NCI-H526 (cell line): ENCODE measurements around the gene BCAT1.
A peak's percentile ranks its signal among the peaks of the same experiment; 100 is the strongest.
"Not testable (repeated sequence)": the region's sequence is repeated elsewhere in the genome, so short reads cannot be mapped to it uniquely, and the experiment has no call there.

ENCODE experiments used
- DNase-seq, 2 experiments: peaks; one replicate each; lab custom pipeline; 2025; lab: John Stamatoyannopoulos, UW

The BCAT1 gene

DNA sequence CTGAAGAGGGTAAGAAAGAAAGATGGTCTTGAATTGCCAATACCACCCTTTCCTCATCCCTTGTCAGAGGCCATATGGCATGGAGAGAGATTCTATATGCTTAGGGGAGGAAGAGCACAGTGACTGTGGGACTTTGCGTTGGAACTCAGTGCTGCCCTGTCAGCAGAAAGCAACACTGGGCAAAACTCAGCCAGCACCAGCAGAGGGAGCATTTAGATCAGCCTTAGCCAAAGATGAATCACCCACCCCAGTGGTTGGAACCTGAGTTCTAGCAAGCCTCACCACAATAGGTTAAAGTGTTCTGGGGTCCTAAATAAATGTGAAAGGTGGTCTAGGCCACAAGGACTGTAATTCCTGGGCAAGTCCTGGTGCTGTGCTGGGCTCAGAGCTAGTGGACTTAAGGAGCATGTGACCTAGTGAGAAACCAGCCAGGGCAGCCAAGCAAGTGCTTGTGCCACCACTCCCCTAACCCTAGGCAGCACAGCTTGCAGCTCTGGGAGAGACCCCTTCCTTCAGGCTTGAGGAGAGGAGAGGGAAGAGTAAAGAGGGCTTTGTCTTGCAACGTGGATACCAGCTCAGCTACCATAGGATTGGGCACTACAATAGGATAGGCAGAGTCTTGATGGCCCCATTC lies 11.4 kb upstream of the BCAT1 start:
- DNase-seq = peak; percentile 9 to 69

DNA sequence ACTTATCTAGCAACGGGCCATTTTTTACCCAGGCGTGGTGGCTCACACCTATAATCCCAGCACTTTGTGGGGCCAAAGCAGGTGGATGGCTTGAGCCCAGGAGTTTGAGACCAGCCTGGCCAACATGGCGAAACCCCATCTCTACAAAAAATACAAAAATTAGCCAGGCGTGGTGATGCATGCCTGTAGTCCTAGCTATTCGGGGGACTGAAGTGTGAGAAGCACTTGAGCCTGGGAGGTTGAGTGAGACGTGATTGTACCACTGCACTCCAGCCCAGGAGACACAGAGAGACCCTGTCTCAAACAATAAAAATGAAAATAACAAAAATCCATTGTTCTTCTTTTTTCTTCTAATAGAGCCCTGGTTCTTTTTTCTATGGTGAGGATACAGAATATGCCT lies 7.5 kb upstream of the BCAT1 start:
- DNase-seq = not testable (repeated sequence)

- no peak for DNase-seq
These were observed 7.0 kb upstream of the BCAT1 start for GRCh38 chr12:24955853-24956252.

DNA sequence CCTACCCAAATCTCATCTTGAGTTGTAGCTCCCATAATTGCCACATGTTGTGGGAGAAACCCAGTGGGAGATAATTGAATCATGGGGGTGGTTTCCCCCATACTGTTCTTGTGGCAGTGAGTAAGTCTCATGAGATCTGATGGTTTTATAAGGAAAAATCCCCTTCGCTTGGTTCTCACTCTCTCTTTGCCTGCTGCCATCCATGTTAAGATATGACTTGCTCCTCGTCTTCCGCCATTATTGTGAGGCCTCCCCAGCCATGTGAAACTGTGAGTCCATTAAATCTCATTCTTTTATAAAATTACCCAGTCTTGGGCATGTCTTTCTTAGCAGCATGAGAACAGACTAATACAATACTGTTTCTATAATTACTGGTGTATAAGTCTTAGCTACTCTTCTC lies 6.5 kb upstream of the BCAT1 start:
- DNase-seq = no peak

DNA sequence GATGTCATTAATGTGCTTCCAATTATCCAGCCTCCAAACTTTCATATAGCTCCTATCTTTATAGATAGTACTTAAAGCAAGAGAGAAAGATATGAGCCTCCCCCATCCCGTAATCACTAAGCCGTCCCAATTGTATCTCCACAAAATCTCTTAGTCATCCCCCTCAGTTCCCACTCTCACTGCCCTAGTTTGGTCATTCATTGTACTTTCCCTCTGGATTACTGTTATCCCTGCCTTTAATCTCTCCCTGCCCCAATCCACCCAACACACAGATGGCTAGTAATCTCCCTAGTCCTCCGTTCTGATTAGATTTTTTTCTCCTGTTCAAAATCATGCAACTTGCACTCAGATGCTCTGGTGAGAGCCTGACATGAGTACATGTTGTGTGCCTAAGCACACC lies 5.4 kb upstream of the BCAT1 start:
- no peak for DNase-seq

DNA sequence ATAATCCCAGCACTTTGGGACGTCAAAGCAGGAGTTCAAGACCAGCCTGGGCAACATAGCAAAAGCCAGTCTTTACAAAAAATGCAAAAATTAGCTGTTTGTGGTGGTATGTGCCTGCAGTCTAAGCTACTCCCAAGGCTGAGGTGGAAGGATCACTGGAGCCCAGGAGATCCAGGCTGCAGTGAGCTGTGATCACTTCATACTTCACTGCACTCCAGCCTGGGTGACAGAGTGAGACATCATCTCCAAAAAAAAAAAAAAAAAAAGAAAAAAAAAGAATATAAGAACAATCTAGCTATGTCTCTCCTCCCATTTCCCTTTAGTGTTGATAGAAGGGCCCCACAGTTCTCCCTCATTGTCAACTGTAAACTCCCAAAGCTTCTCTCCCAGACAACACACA lies 3.5 kb upstream of the BCAT1 start:
- DNase-seq = no peak

GRCh38 chr12:24950231-24950834 lies 1.4 kb upstream of the BCAT1 start:
- DNase-seq = no peak

GRCh38 chr12:24948420-24948756 lies 513 bp downstream of the BCAT1 start:
- DNase-seq = peak; percentile 62 to 74

GRCh38 chr12:24947541-24948419 lies 1.1 kb downstream of the BCAT1 start:
- peak; percentile 35 to 55 for DNase-seq

DNA sequence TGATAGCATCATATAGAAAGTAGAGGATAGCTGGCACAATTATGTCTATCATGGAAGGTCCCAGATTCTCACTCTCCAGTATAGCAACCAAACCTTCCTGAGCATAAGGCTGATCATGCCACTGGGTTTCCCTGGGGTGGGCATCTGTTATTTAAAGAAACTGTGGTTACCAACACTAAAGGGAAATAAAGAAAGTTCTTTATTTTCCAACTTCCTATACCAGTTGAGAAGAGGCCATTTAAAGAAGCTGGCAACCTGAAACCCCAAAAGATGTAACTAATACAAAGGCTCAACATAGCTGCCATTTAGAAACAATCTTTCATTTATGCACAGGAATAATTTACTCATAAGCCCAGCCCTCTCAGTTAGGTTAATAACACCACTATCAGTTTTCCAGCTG lies 3.1 kb downstream of the BCAT1 start:
- no peak for DNase-seq

- no peak for DNase-seq
These were observed 3.9 kb downstream of the BCAT1 start for GRCh38 chr12:24945039-24945438.

DNA sequence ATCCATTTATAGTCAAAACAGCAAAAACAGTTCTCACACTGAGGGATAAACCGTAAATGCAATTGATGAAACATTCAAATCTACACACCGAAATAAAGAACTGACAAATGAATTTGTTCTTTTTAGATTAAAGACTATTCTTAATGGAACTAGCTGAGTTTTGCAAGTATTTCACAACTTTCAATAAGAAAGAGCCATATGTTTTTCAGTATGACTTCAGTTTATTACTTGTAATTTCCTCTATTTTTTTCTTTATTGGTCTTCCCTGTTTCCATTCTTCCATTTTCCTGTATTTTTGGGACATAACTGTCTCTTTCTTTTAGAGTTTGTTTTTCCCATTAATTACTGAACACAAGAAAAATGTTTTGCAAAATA lies 4.3 kb downstream of the BCAT1 start:
- DNase-seq = no peak

DNA sequence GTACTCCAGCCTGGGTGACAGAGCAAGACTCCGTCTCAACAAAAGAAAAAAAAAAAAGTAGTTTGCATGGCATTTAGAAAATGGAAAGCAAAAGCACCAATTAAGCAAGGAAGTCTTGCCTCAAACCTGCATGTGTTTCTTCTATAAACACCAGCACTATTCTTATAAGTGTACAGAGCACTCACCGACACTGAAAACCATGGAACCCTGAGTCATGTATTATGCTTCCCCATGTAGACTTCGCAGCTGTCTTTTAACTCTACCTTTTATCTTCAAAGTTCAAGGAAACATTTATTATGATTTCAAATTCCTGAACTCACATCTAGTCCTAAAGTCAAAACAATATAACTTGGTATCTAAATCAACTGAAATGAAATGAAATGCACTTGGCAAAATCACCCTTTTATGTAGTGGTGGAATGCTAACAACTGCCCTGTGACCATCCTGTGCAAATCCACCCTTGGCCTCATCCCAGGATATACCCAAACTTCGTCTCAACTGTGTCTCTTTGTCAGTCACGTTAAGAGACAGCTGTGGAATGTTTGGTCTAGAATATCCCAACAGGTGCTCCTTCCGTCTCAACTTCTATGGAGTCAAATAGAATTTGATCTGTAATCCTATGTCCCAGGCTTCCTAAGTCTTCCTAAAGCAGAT lies 4.8 kb downstream of the BCAT1 start:
- no peak for DNase-seq

GRCh38 chr12:24940157-24940556 lies 8.7 kb downstream of the BCAT1 start:
- no peak for DNase-seq

DNA sequence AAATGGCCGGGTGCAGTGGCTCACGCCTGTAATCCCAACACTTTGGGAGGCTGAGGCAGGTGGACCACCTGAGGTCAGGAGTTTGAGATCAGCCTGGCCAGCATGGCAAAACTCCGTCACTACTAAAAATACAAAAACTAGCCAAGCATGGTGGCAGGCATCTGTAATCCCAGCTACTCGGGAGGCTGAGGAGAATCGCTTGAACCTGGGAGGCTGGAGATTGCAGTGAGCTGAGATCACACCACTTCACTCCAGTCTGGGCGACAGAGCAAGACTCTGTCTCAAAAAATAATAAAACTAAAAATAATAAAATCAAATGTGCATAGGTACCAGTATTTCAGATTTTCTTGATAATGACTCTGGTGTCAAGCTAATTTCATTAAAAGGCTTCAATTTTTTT lies 9.3 kb downstream of the BCAT1 start:
- DNase-seq = not testable (repeated sequence)

DNA sequence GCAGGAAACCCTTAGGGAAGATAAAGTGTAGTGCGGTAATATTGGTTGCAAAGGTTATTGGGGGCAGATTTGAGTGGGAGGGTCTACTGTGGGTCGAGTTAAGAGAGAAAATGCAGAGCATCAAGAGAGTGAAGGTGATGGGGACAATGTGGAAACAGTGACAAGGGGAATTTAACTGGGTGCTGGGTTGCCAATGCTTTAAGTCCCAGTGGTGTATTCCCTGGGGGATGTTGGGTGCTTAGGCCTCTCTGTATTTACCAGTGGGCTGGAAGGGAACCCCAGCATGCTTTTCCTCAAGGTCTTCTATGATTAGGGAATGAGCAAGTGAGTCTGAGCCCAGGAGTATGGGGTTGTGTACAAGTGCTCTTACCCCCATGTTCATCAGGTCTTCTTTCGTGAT lies 10.6 kb downstream of the BCAT1 start:
- DNase-seq = no peak

DNA sequence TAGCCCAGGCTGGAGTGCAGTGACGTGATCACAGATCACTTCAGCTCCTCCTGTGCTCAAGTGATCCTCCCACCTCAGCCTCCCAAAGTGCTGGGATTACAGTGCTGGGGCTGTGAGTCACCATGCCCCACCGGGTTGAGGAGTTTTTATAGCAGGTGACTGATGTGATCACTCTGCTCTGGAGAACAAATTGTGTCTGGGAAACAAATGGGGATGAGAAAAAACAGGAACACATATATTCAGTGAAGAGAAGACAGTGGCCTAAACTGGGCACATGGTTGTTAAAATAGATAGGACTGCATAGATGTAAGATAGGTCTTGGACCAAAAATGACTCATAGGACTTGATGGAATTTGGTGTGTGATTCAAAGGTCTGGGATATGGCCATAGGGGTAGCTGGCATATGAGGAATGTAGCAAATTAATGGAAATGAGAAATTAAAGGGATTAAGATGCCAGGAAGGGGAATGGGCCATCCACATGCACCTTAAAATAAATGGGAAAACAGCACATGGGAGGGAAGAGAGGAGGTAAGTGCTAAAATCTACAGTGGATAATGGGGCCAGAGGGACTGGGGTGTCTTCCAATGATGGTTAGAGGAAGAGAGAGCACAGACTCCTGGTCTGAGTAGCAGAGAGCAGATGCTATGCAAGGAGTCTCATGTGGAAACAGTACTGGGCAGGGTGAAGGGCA lies 11.2 kb downstream of the BCAT1 start:
- DNase-seq = no peak

GRCh38 chr12:24933694-24934407 lies 15.1 kb downstream of the BCAT1 start:
- no peak for DNase-seq

GRCh38 chr12:24931666-24932405 lies 17.1 kb downstream of the BCAT1 start:
- no peak for DNase-seq

DNA sequence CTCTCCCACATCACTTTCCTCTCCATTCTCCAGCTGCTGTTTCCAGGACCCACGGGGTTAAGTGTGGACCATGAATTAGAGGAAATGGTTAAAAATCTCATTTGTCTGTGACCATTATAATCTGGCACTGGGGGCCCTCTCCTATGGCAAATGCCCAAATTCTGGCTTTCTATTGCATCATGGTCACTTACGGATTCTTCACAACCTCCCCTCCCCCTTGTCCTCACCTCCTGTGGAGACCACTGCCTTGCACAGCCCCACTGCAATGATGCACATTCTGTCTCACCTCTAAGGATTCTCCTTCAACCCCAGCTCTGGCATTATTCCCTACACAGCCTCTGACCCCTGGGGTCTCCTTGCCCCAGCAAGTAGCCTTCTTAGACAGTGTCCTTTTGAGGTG lies 18.9 kb downstream of the BCAT1 start:
- no peak for DNase-seq
